ENCODE results near the gene THAP10.

DNA sequence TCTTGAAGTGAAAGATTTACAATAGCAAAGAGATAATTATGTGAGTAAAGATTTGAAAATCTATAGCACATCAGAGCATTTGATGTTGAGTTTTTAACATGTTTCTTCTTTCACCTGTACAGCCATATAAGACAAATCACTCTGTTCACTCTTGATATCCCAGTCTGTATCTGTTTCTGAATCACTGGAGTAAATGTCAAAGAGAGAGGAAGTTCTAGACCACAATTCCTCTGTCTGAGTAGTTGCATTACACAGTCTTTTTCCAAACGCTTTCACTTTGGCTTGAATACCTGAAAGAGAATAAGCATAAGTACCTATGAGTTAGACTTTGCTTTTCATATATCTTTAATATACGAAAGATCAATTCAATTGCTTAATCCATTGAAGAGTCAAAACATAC, 9.9 kb downstream of the THAP10 start:
- TF ChIP-seq, protein P1, sequence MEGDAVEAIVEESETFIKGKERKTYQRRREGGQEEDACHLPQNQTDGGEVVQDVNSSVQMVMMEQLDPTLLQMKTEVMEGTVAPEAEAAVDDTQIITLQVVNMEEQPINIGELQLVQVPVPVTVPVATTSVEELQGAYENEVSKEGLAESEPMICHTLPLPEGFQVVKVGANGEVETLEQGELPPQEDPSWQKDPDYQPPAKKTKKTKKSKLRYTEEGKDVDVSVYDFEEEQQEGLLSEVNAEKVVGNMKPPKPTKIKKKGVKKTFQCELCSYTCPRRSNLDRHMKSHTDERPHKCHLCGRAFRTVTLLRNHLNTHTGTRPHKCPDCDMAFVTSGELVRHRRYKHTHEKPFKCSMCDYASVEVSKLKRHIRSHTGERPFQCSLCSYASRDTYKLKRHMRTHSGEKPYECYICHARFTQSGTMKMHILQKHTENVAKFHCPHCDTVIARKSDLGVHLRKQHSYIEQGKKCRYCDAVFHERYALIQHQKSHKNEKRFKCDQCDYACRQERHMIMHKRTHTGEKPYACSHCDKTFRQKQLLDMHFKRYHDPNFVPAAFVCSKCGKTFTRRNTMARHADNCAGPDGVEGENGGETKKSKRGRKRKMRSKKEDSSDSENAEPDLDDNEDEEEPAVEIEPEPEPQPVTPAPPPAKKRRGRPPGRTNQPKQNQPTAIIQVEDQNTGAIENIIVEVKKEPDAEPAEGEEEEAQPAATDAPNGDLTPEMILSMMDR (IDR thresholded peaks at IDR 0.05), result no peak
- no peak for TF ChIP-seq POLR2A (IDR thresholded peaks at IDR 0.05)

Measured in heart left ventricle (tissue), 13 donors.